ENCODE measurements around the gene GLDC.

- TF ChIP-seq, protein P1, sequence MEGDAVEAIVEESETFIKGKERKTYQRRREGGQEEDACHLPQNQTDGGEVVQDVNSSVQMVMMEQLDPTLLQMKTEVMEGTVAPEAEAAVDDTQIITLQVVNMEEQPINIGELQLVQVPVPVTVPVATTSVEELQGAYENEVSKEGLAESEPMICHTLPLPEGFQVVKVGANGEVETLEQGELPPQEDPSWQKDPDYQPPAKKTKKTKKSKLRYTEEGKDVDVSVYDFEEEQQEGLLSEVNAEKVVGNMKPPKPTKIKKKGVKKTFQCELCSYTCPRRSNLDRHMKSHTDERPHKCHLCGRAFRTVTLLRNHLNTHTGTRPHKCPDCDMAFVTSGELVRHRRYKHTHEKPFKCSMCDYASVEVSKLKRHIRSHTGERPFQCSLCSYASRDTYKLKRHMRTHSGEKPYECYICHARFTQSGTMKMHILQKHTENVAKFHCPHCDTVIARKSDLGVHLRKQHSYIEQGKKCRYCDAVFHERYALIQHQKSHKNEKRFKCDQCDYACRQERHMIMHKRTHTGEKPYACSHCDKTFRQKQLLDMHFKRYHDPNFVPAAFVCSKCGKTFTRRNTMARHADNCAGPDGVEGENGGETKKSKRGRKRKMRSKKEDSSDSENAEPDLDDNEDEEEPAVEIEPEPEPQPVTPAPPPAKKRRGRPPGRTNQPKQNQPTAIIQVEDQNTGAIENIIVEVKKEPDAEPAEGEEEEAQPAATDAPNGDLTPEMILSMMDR (IDR thresholded peaks at IDR 0.05) = no peak
- TF ChIP-seq ZFX (IDR thresholded peaks at IDR 0.05; ENCODE audit: borderline replicate concordance) = no peak
Measured at GRCh38 chr9:6692881-6693361, 47.4 kb upstream of the GLDC start.

Data from 22Rv1 (cell line).